ENCODE results near the gene DNAJA2. TPM values are rescaled to one million over a fixed set of nuclear protein-coding genes. Genes with fewer than 3 reads are reported as not detected.

The DNAJA2 gene
- total and polyA plus RNA-seq, 12 donors = 34.7 to 96.8 (median 71.4) TPM

DNA sequence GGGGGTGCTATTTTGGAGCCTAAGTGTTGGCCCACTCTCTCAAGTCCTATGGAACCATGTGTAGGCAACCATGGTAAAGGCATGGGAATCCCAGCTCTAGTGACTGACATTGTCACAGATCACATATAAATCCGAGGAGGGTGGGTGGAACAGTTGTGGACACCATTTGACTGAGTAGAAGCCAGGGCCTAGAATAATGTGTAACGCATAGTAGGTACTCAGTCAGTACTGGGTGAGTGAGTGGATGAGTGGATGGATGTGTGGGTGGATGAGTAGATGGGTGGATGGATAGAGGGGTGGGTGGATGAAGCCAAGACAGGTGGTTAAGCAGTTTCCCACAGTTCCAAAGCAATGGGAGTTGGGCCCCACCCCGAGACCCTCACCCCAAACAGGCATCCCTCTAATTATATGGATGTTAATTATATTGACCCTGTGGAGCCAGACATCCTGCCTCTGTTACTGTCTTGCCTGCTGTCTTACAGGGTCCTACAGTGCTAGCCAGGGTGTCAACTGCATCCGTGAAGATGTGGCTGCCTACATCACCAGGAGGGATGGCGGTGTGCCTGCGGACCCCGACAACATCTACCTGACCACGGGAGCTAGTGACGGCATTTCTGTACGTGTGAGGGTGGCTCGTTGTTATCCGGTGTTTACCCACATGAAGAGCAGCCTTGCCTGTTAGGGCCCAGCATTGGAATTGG lies 67.0 kb downstream of the DNAJA2 start:
- 91 to 93% (median 93%) methylated on average over 4 to 12 of the region's 12 CpGs for WGBS, 4 donors
- Histone ChIP-seq H3K27ac (no peak overlapping the region), H3K27me3 (no peaks in the 10 kb centered on the region), H3K4me1 (replicated peaks in 1 of 2) (peaks cover 5 to 6% of the 10 kb centered on the region in 2 donors), H3K4me3 (no peak overlapping the region), H3K36me3 (replicated peaks in 1 of 2) (no peaks in the 10 kb centered on the region), H3K9me3 (replicated peaks in 1 of 3) (no peaks in the 10 kb centered on the region)
- intact Hi-C loops (cut with DNase I) = no loop called here
- DNase-seq = no peak
- TF ChIP-seq POLR2A (IDR thresholded peaks at IDR 0.05) (no peak), CTCF (IDR thresholded peaks at IDR 0.05) (no peak)

Other genes with a start within 250 kb of the DNAJA2 start
- gene MYLK3, start 225.3 kb downstream of the DNAJA2 start, total RNA-seq = 1 to 10 TPM in 3 of 9 donors, under 1 TPM in 6; 0.19 to 3.9 (median 0.83) TPM
- gene MYLK3, start 225.3 kb downstream of the DNAJA2 start, polyA plus RNA-seq = under 1 TPM; 0.10 to 0.32 (median 0.20) TPM
- gene C16orf87, start 142.5 kb downstream of the DNAJA2 start, total RNA-seq = 10 to 100 TPM in 2 of 9 donors, 1 to 10 TPM in 7; 5.6 to 26.0 (median 8.8) TPM
- gene C16orf87, start 142.5 kb downstream of the DNAJA2 start, polyA plus RNA-seq = 10 to 100 TPM in 1 of 3 donors, 1 to 10 TPM in 2; 2.3 to 14.4 (median 5.0) TPM
- gene GPT2, start 89.3 kb downstream of the DNAJA2 start, total RNA-seq = 10 to 100 TPM; 10.3 to 70.8 (median 24.6) TPM
- gene GPT2, start 89.3 kb downstream of the DNAJA2 start, polyA plus RNA-seq = 10 to 100 TPM; 10.9 to 15.9 (median 14.9) TPM
- gene NETO2, start 170.3 kb upstream of the DNAJA2 start, total RNA-seq = 10 to 100 TPM in 5 of 9 donors, 1 to 10 TPM in 4; 1.9 to 42.5 (median 10.9) TPM
- 10 to 100 TPM in 1 of 3 donors, 1 to 10 TPM in 2; 2.9 to 46.3 (median 6.3) TPM for gene NETO2, start 170.3 kb upstream of the DNAJA2 start, polyA plus RNA-seq